ENCODE measurements around the gene ETAA1.

ETAA1 gene

GRCh38 chr2:67393237-67393636 lies 3.9 kb upstream of the ETAA1 start:
- H3K4me1 ChIP-seq (ENCODE audit: control insufficient read depth, insufficient read depth, low read length): peaks cover 40% of the 10 kb centered on the region

GRCh38 chr2:67394734-67395133 lies 2.4 kb upstream of the ETAA1 start:
- H3K9ac ChIP-seq (ENCODE audit: low read depth, low read length): no peak overlapping the region
- no peaks in the 10 kb centered on the region for H3K27me3 ChIP-seq (ENCODE audit: control insufficient read depth, insufficient read depth, low read length)
- no peaks in the 10 kb centered on the region for H3K9me3 ChIP-seq (ENCODE audit: control insufficient read depth, insufficient read depth, low read length)
- peaks cover 33% of the 10 kb centered on the region for H3K4me1 ChIP-seq (ENCODE audit: control insufficient read depth, insufficient read depth, low read length)
- no peak overlapping the region for H3K27ac ChIP-seq (ENCODE audit: low read depth, low read length)
- H3K36me3 ChIP-seq (ENCODE audit: control insufficient read depth, insufficient read depth, low read length): peaks cover 5% of the 10 kb centered on the region; the same call in 1 of the 2 replicates
- no peak overlapping the region for H3K4me3 ChIP-seq (ENCODE audit: low read depth, low read length)

More at GRCh38 chr2:67393237-67393636, 3.9 kb upstream of the ETAA1 start:
- H3K27me3 ChIP-seq (ENCODE audit: control insufficient read depth, insufficient read depth, low read length): no peaks in the 10 kb centered on the region
- H3K9me3 ChIP-seq (ENCODE audit: control insufficient read depth, insufficient read depth, low read length): no peaks in the 10 kb centered on the region
- no peaks in the 10 kb centered on the region for H3K36me3 ChIP-seq (ENCODE audit: control insufficient read depth, insufficient read depth, low read length)
- no peak overlapping the region for H3K9ac ChIP-seq (ENCODE audit: low read depth, low read length)
- H3K4me3 ChIP-seq (ENCODE audit: low read depth, low read length): no peak overlapping the region
- no peak overlapping the region for H3K27ac ChIP-seq (ENCODE audit: low read depth, low read length)

- H3K27ac ChIP-seq (ENCODE audit: low read depth, low read length): no peak overlapping the region
- H3K4me3 ChIP-seq (ENCODE audit: low read depth, low read length): no peak overlapping the region
- no peaks in the 10 kb centered on the region for H3K27me3 ChIP-seq (ENCODE audit: control insufficient read depth, insufficient read depth, low read length)
- H3K9me3 ChIP-seq (ENCODE audit: control insufficient read depth, insufficient read depth, low read length): no peaks in the 10 kb centered on the region
- H3K4me1 ChIP-seq (ENCODE audit: control insufficient read depth, insufficient read depth, low read length): peaks cover 12% of the 10 kb centered on the region; the same call in 1 of the 2 replicates
- H3K9ac ChIP-seq (ENCODE audit: low read depth, low read length): no peak overlapping the region
- H3K36me3 ChIP-seq (ENCODE audit: control insufficient read depth, insufficient read depth, low read length): peaks cover 46% of the 10 kb centered on the region
Observed at GRCh38 chr2:67399144-67399543, 2.0 kb downstream of the ETAA1 start.

GRCh38 chr2:67399831-67400489 lies 2.8 kb downstream of the ETAA1 start:
- Histone ChIP-seq H3K27me3 (ENCODE audit: control insufficient read depth, insufficient read depth, low read length) (no peaks in the 10 kb centered on the region), H3K4me1 (ENCODE audit: control insufficient read depth, insufficient read depth, low read length) (peaks cover 9% of the 10 kb centered on the region; the same call in 1 of the 2 replicates), H3K4me3 (ENCODE audit: low read depth, low read length) (no peak overlapping the region), H3K36me3 (ENCODE audit: control insufficient read depth, insufficient read depth, low read length) (peaks cover 54% of the 10 kb centered on the region), H3K27ac (ENCODE audit: low read depth, low read length) (no peak overlapping the region), H3K9ac (ENCODE audit: low read depth, low read length) (no peak overlapping the region), H3K9me3 (ENCODE audit: control insufficient read depth, insufficient read depth, low read length) (no peaks in the 10 kb centered on the region)

- Histone ChIP-seq H3K9me3 (ENCODE audit: control insufficient read depth, insufficient read depth, low read length) (no peaks in the 10 kb centered on the region), H3K4me3 (ENCODE audit: low read depth, low read length) (no peak overlapping the region), H3K4me1 (ENCODE audit: control insufficient read depth, insufficient read depth, low read length) (peaks cover 9% of the 10 kb centered on the region; the same call in 1 of the 2 replicates), H3K27me3 (ENCODE audit: control insufficient read depth, insufficient read depth, low read length) (no peaks in the 10 kb centered on the region), H3K9ac (ENCODE audit: low read depth, low read length) (no peak overlapping the region), H3K27ac (ENCODE audit: low read depth, low read length) (no peak overlapping the region), H3K36me3 (ENCODE audit: control insufficient read depth, insufficient read depth, low read length) (peaks cover 62% of the 10 kb centered on the region)
Observed at GRCh38 chr2:67400560-67401485, 3.7 kb downstream of the ETAA1 start.

GRCh38 chr2:67408346-67408745 lies 11.2 kb downstream of the ETAA1 start:
- H3K27me3 ChIP-seq (ENCODE audit: control insufficient read depth, insufficient read depth, low read length): no peaks in the 10 kb centered on the region
- H3K36me3 ChIP-seq (ENCODE audit: control insufficient read depth, insufficient read depth, low read length): peaks cover 81% of the 10 kb centered on the region
- H3K4me3 ChIP-seq (ENCODE audit: low read depth, low read length): no peak overlapping the region
- no peak overlapping the region for H3K27ac ChIP-seq (ENCODE audit: low read depth, low read length)
- H3K9me3 ChIP-seq (ENCODE audit: control insufficient read depth, insufficient read depth, low read length): no peaks in the 10 kb centered on the region
- H3K9ac ChIP-seq (ENCODE audit: low read depth, low read length): no peak overlapping the region
- no peaks in the 10 kb centered on the region for H3K4me1 ChIP-seq (ENCODE audit: control insufficient read depth, insufficient read depth, low read length)

- Histone ChIP-seq H3K4me1 (ENCODE audit: control insufficient read depth, insufficient read depth, low read length) (no peaks in the 10 kb centered on the region), H3K9ac (ENCODE audit: low read depth, low read length) (no peak overlapping the region), H3K36me3 (ENCODE audit: control insufficient read depth, insufficient read depth, low read length) (peaks cover 40% of the 10 kb centered on the region), H3K27ac (ENCODE audit: low read depth, low read length) (no peak overlapping the region), H3K9me3 (ENCODE audit: control insufficient read depth, insufficient read depth, low read length) (no peaks in the 10 kb centered on the region), H3K4me3 (ENCODE audit: low read depth, low read length) (no peak overlapping the region), H3K27me3 (ENCODE audit: control insufficient read depth, insufficient read depth, low read length) (no peaks in the 10 kb centered on the region)
Observed at GRCh38 chr2:67412424-67412823, 15.3 kb downstream of the ETAA1 start.

GRCh38 chr2:67414867-67415266 lies 17.7 kb downstream of the ETAA1 start:
- H3K4me3 ChIP-seq (ENCODE audit: low read depth, low read length): no peak overlapping the region
- H3K27me3 ChIP-seq (ENCODE audit: control insufficient read depth, insufficient read depth, low read length): no peaks in the 10 kb centered on the region
- H3K27ac ChIP-seq (ENCODE audit: low read depth, low read length): no peak overlapping the region
- H3K9me3 ChIP-seq (ENCODE audit: control insufficient read depth, insufficient read depth, low read length): no peaks in the 10 kb centered on the region
- H3K9ac ChIP-seq (ENCODE audit: low read depth, low read length): no peak overlapping the region
- no peaks in the 10 kb centered on the region for H3K4me1 ChIP-seq (ENCODE audit: control insufficient read depth, insufficient read depth, low read length)
- H3K36me3 ChIP-seq (ENCODE audit: control insufficient read depth, insufficient read depth, low read length): peaks cover 16% of the 10 kb centered on the region

GRCh38 chr2:67416136-67416535 lies 19.0 kb downstream of the ETAA1 start:
- no peaks in the 10 kb centered on the region for H3K9me3 ChIP-seq (ENCODE audit: control insufficient read depth, insufficient read depth, low read length)
- H3K27me3 ChIP-seq (ENCODE audit: control insufficient read depth, insufficient read depth, low read length): no peaks in the 10 kb centered on the region
- H3K4me1 ChIP-seq (ENCODE audit: control insufficient read depth, insufficient read depth, low read length): no peaks in the 10 kb centered on the region
- H3K27ac ChIP-seq (ENCODE audit: low read depth, low read length): no peak overlapping the region
- no peak overlapping the region for H3K4me3 ChIP-seq (ENCODE audit: low read depth, low read length)
- no peak overlapping the region for H3K9ac ChIP-seq (ENCODE audit: low read depth, low read length)
- H3K36me3 ChIP-seq (ENCODE audit: control insufficient read depth, insufficient read depth, low read length): peaks cover 4% of the 10 kb centered on the region

GRCh38 chr2:67423489-67423888 lies 26.4 kb downstream of the ETAA1 start:
- H3K27ac ChIP-seq (ENCODE audit: low read depth, low read length): no peak overlapping the region
- no peak overlapping the region for H3K4me3 ChIP-seq (ENCODE audit: low read depth, low read length)
- no peak overlapping the region for H3K9ac ChIP-seq (ENCODE audit: low read depth, low read length)
- H3K36me3 ChIP-seq (ENCODE audit: control insufficient read depth, insufficient read depth, low read length): no peaks in the 10 kb centered on the region
- H3K4me1 ChIP-seq (ENCODE audit: control insufficient read depth, insufficient read depth, low read length): no peaks in the 10 kb centered on the region
- H3K27me3 ChIP-seq (ENCODE audit: control insufficient read depth, insufficient read depth, low read length): no peaks in the 10 kb centered on the region
- no peaks in the 10 kb centered on the region for H3K9me3 ChIP-seq (ENCODE audit: control insufficient read depth, insufficient read depth, low read length)

- Histone ChIP-seq H3K9me3 (ENCODE audit: control insufficient read depth, insufficient read depth, low read length) (no peaks in the 10 kb centered on the region), H3K4me1 (ENCODE audit: control insufficient read depth, insufficient read depth, low read length) (no peaks in the 10 kb centered on the region), H3K27me3 (ENCODE audit: control insufficient read depth, insufficient read depth, low read length) (no peaks in the 10 kb centered on the region), H3K4me3 (ENCODE audit: low read depth, low read length) (no peak overlapping the region), H3K36me3 (ENCODE audit: control insufficient read depth, insufficient read depth, low read length) (no peaks in the 10 kb centered on the region), H3K27ac (ENCODE audit: low read depth, low read length) (no peak overlapping the region), H3K9ac (ENCODE audit: low read depth, low read length) (no peak overlapping the region)
Observed at GRCh38 chr2:67436221-67436620, 39.1 kb downstream of the ETAA1 start.

All from HUES48 (cell line).